Sigmoid colon (tissue), 7 donors: ENCODE data around the gene CPA5. TPM values are rescaled to one million over a fixed set of nuclear protein-coding genes. Genes with fewer than 3 reads are reported as not detected.

Experiments
- DNase-seq: peaks from one replicate; pipeline ENCODE4 v3.0.0-alpha.2; 2019
- H3K27ac ChIP-seq, 4 donors: fragments of 200-600 bp; sonication (generic); one replicate each; pipeline ENCODE4 v1.5.1; 2016 to 2019; ENCODE audit warnings: mild to moderate bottlenecking in 1 of 4
- H3K27me3 ChIP-seq, 3 donors: fragments of 200-600 bp; sonication (generic); one replicate each; pipeline ENCODE4 v1.5.1; 2019; ENCODE audit warnings: mild to moderate bottlenecking in 1 of 3
- H3K36me3 ChIP-seq, 4 donors: fragments of 200-600 bp; sonication (generic); one replicate each; pipeline ENCODE4 v1.5.1; 2016 to 2019
- H3K4me1 ChIP-seq, 4 donors: fragments of 200-600 bp; sonication (generic); one replicate each; pipeline ENCODE4 v1.5.1; 2017 to 2019
- H3K4me3 ChIP-seq, 4 donors: fragments of 200-600 bp; sonication (generic); one replicate each; pipeline ENCODE4 v1.5.1; 2017 to 2019; ENCODE audit warnings: mild to moderate bottlenecking in 2 of 4, moderate library complexity in 1 of 4
- H3K9me3 ChIP-seq, 4 donors: fragments of 200-600 bp in 3 of 4; sonication (generic) in 3 of 4; one replicate each; pipeline versions ENCODE4 v1.5.1 to v1.6.1; 2013 to 2019
- CTCF ChIP-seq, 4 experiments: fragments of 450-650 bp in 3 of 4; fragments of 200-600 bp in 1 of 4; IDR thresholded peaks; one replicate each; pipeline ENCODE4 v1.5.1; 2016 to 2019; ENCODE audit warnings: antibody characterized with exemption in 4 of 4, mild to moderate bottlenecking in 3 of 4, moderate library complexity in 2 of 4
- EP300 ChIP-seq, 4 donors: sonication (generic); formaldehyde crosslinking; IDR thresholded peaks; one replicate each; pipeline ENCODE4 v1.6.1; 2017; ENCODE audit warnings: antibody characterized with exemption in 4 of 4
- POLR2A ChIP-seq, 2 donors: fragments of 450-650 bp; IDR thresholded peaks; one replicate each; pipeline ENCODE4 v1.6.1; 2016; ENCODE audit warnings: antibody characterized with exemption in 2 of 2, mild to moderate bottlenecking in 2 of 2, moderate library complexity in 2 of 2
- POLR2AphosphoS5 ChIP-seq, 4 donors: sonication (generic); formaldehyde crosslinking; IDR thresholded peaks; one replicate each; pipeline ENCODE4 v1.6.1; 2017; ENCODE audit warnings: antibody characterized with exemption in 4 of 4
- WGBS, 2 donors: extraction: QIAGEN DNeasy Blood & Tissue Kit; methylation state at CpG; one replicate each; pipeline ENCODE4 v1.1.7; 2013; 5-methylcytosine and 5-hydroxymethylcytosine counted together
- intact Hi-C: fragments of 100-400 bp; cut with DNase I; formaldehyde crosslinking; loops from one replicate; pipeline ENCODE4 v1.15.1; 2023
- polyA plus RNA-seq, 3 donors: library from polyadenylated mRNA; stranded (reverse); fragments of 200-250 nt; gene quantifications; one replicate each; pipeline ENCODE4 v1.2.3, GENCODE V29; 2013
- total RNA-seq, 4 donors: library from RNA; depleted of rRNA; stranded (reverse); fragments of >200 nt; gene quantifications; one replicate each; pipeline ENCODE4 v1.1.0, GENCODE V29; 2016
- donor health status: healthy with polysubstance abuse.
- donor health status: Bipolar disorder and iron deficiency.
- donor health status: healthy.

The CPA5 gene
- total and polyA plus RNA-seq, 7 donors, result 1.1 TPM; not detected in 6

- intact Hi-C loops, result no loop called here
- Histone ChIP-seq H3K36me3 (no peaks in the 10 kb centered on the region), H3K27ac (peak overlapping the region in 3 of 4 donors; percentile 45 to 69 (median 60)), H3K9me3 (no peaks in the 10 kb centered on the region), H3K4me3 (peak overlapping the region in 1 of 4 donors; percentile 11), H3K4me1 (peaks cover 0 to 56% (median 33%) of the 10 kb centered on the region in 4 donors), H3K27me3 (no peaks in the 10 kb centered on the region)
- WGBS, 2 donors, result 74 to 79% methylated on average over 3 of the region's 3 CpGs
- no peak for DNase-seq
- no peak for TF ChIP-seq EP300 (IDR thresholded peaks at IDR 0.05)
- TF ChIP-seq POLR2A (IDR thresholded peaks at IDR 0.05), result no peak
- TF ChIP-seq CTCF (IDR thresholded peaks at IDR 0.05), result no peak
- no peak for TF ChIP-seq POLR2AphosphoS5 (IDR thresholded peaks at IDR 0.05)
Measured at GRCh38 chr7:130396109-130396508, 51.5 kb downstream of the CPA5 start.

- WGBS, 2 donors, result 78 to 83% methylated on average over 7 of the region's 7 CpGs
- H3K36me3 ChIP-seq, result peaks cover 0 to under 1% (median 0%) of the 10 kb centered on the region in 4 donors
- DNase-seq, result no peak
- peak overlapping the region in 3 of 4 donors; percentile 5 to 69 (median 60) for H3K27ac ChIP-seq
- no peak for TF ChIP-seq POLR2A (IDR thresholded peaks at IDR 0.05)
- no peak for TF ChIP-seq POLR2AphosphoS5 (IDR thresholded peaks at IDR 0.05)
- no peak for TF ChIP-seq EP300 (IDR thresholded peaks at IDR 0.05)
- no peak for TF ChIP-seq CTCF (IDR thresholded peaks at IDR 0.05)
- H3K4me3 ChIP-seq, result peak overlapping the region in 2 of 4 donors; percentile 11 to 14
- H3K27me3 ChIP-seq, result no peaks in the 10 kb centered on the region
- peaks cover 0 to 56% (median 31%) of the 10 kb centered on the region in 4 donors for H3K4me1 ChIP-seq
- intact Hi-C loops, result no loop called here
- H3K9me3 ChIP-seq, result no peaks in the 10 kb centered on the region
Measured at GRCh38 chr7:130397051-130397757, 52.6 kb downstream of the CPA5 start.

GRCh38 chr7:130397758-130398073 is 53.1 kb downstream of the CPA5 start:
- WGBS, 2 donors, result 88 to 94% methylated on average over 3 of the region's 3 CpGs

GRCh38 chr7:130398526-130399090 is 54.0 kb downstream of the CPA5 start:
- H3K27ac ChIP-seq, result no peak overlapping the region
- no peaks in the 10 kb centered on the region for H3K27me3 ChIP-seq
- TF ChIP-seq POLR2A (IDR thresholded peaks at IDR 0.05) (no peak), CTCF (IDR thresholded peaks at IDR 0.05) (no peak), EP300 (IDR thresholded peaks at IDR 0.05) (no peak), POLR2AphosphoS5 (IDR thresholded peaks at IDR 0.05) (no peak)
- H3K4me3 ChIP-seq, result no peak overlapping the region
- H3K4me1 ChIP-seq, result peaks cover 0 to 42% (median 22%) of the 10 kb centered on the region in 4 donors
- no peaks in the 10 kb centered on the region for H3K9me3 ChIP-seq
- 75 to 89% methylated on average over 8 of the region's 8 CpGs for WGBS, 2 donors
- H3K36me3 ChIP-seq, result peaks cover 0 to 13% (median 3%) of the 10 kb centered on the region in 4 donors
- no peak for DNase-seq
- intact Hi-C loops, result no loop called here

More at GRCh38 chr7:130397758-130398073, 53.1 kb downstream of the CPA5 start:
- no peaks in the 10 kb centered on the region for H3K9me3 ChIP-seq
- peaks cover 0 to 51% (median 29%) of the 10 kb centered on the region in 4 donors for H3K4me1 ChIP-seq
- no peak overlapping the region for H3K4me3 ChIP-seq
- DNase-seq, result no peak
- H3K27me3 ChIP-seq, result no peaks in the 10 kb centered on the region
- H3K27ac ChIP-seq, result peak overlapping the region in 1 of 4 donors; percentile 69
- no peak for TF ChIP-seq EP300 (IDR thresholded peaks at IDR 0.05)
- no peak for TF ChIP-seq POLR2A (IDR thresholded peaks at IDR 0.05)
- TF ChIP-seq CTCF (IDR thresholded peaks at IDR 0.05), result no peak
- peaks cover 0 to 5% (median 2%) of the 10 kb centered on the region in 4 donors for H3K36me3 ChIP-seq
- intact Hi-C loops, result no loop called here
